RWPE1 (cell line): ENCODE measurements around the gene SCML2.

ENCODE experiments used
- CTCF ChIA-PET: fragments of 350-600 bp; sonication (Branson Sonifier 250); formaldehyde crosslinking; extraction: SDS; loops from one replicate; lab custom pipeline; 2021; lab: Yijun Ruan, JAX
- POLR2A ChIA-PET: fragments of 400-600 bp; formaldehyde crosslinking; extraction: SDS; loops from one replicate; lab custom pipeline; 2020; ENCODE audit warnings: antibody characterized with exemption; ENCODE audit not compliant: low non-redundant PET; lab: Yijun Ruan, JAX
- DNase-seq: peaks from one replicate; pipeline ENCODE4 v3.0.0; 2012; ENCODE audit warnings: low spot score
- H3K27ac ChIP-seq: fragments of 450-650 bp; 2 replicates; pipeline ENCODE4 v1.5.1; 2017
- CTCF ChIP-seq: fragments of 450-650 bp; conservative IDR thresholded peaks from 2 replicates; pipeline ENCODE4 v1.5.1; 2017; ENCODE audit warnings: low read depth, mild to moderate bottlenecking

Gene SCML2

GRCh38 chrX:18368402-18368801 lies 13.9 kb upstream of the SCML2 start:
- no peak for TF ChIP-seq CTCF
- H3K27ac ChIP-seq = no peak overlapping the region
- DNase-seq = no peak
- ChIA-PET POLR2A (no interaction called here), CTCF (interaction anchor here (1.0 kb wide), 1 partner anchor 10 kb away, joined by 3 read pairs; no protein-coding TSS in a partner anchor)

- CTCF ChIA-PET = interaction anchor here (0.6 kb wide), 1 partner anchor 430 kb away, joined by 3 read pairs; no protein-coding TSS in a partner anchor
- no peak for TF ChIP-seq CTCF
- POLR2A ChIA-PET = no interaction called here
- no peak overlapping the region for H3K27ac ChIP-seq
- no peak for DNase-seq
Observed at GRCh38 chrX:18360867-18361266, 6.4 kb upstream of the SCML2 start.

GRCh38 chrX:18353931-18354368 lies 538 bp downstream of the SCML2 start:
- no peak for DNase-seq
- ChIA-PET POLR2A (no interaction called here), CTCF (interaction anchor here (0.7 kb wide), 1 partner anchor 677 kb away, joined by 4 read pairs; no protein-coding TSS in a partner anchor)
- TF ChIP-seq CTCF = 0 out of 2 replicates have a peak, but pooled peaks have one; percentile 23
- H3K27ac ChIP-seq = peak overlapping the region; percentile 65

- no peak overlapping the region for H3K27ac ChIP-seq
- no peak for TF ChIP-seq CTCF
- DNase-seq = no peak
- ChIA-PET CTCF (no interaction called here), POLR2A (no interaction called here)
Observed at GRCh38 chrX:18351784-18352183, 2.7 kb downstream of the SCML2 start.

- ChIA-PET CTCF (no interaction called here), POLR2A (no interaction called here)
- no peak for TF ChIP-seq CTCF
- DNase-seq = no peak
- H3K27ac ChIP-seq = no peak overlapping the region
Observed at GRCh38 chrX:18348047-18348446, 6.4 kb downstream of the SCML2 start.

- ChIA-PET CTCF (no interaction called here), POLR2A (no interaction called here)
- no peak overlapping the region for H3K27ac ChIP-seq
- DNase-seq = no peak
- TF ChIP-seq CTCF = no peak
Observed at GRCh38 chrX:18309401-18309800, 45.1 kb downstream of the SCML2 start.

- ChIA-PET POLR2A (no interaction called here), CTCF (no interaction called here)
- no peak overlapping the region for H3K27ac ChIP-seq
- no peak for TF ChIP-seq CTCF
- no peak for DNase-seq
Observed at GRCh38 chrX:18297251-18297650, 57.2 kb downstream of the SCML2 start.
